Glomerular endothelial cell (primary cell): Measurements from ENCODE around the gene SRGAP2C. TPM values are rescaled to one million over a fixed set of nuclear protein-coding genes. Genes with fewer than 3 reads are reported as not detected.
"Not testable (repeated sequence)": the region's sequence is repeated elsewhere in the genome, so short reads cannot be mapped to it uniquely, and the experiment has no call there.

ENCODE experiments used
- DNase-seq: peaks from one replicate; pipeline ENCODE4 v3.0.0-alpha.2; 2011; ENCODE audit warnings: low read depth, low spot score; ENCODE audit errors: extremely low read depth
- total RNA-seq: library from RNA; depleted of rRNA; stranded (reverse); fragments of >200 nt; gene quantifications from 2 replicates; pipeline ENCODE4 v1.2.3, GENCODE V29; 2015

Gene SRGAP2C
- total RNA-seq, 1 donor from 2014 or later = 22.3 TPM

DNA sequence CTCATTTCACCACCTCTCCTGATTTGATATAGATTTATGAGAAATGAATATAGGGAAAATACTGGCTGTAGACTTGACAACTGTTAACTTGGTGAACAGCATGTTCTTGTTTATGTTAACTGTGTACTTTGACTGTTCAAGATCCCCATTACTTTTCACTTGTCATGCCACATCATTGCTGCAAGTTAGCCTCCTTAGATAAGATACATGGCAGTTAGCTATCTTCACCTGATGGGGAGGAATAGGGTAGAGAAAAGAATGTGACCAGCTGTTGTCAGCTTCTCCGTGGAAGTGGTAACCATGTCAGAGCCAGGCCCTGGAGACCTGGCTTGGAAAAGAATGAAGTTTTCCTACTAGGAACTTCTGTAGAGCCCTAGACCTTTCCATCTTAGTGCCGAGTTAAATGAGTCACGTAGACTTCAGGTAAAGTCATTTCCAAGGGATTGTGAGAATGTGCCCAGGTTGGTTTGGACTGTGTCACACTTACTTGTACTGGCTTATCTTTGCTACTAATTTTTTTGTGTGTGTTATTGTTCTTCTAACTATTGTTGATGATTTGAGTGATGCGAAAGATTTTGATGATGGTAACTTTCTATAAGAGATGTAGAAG is 41.6 kb downstream of the SRGAP2C start:
- not testable (repeated sequence) for DNase-seq

DNA sequence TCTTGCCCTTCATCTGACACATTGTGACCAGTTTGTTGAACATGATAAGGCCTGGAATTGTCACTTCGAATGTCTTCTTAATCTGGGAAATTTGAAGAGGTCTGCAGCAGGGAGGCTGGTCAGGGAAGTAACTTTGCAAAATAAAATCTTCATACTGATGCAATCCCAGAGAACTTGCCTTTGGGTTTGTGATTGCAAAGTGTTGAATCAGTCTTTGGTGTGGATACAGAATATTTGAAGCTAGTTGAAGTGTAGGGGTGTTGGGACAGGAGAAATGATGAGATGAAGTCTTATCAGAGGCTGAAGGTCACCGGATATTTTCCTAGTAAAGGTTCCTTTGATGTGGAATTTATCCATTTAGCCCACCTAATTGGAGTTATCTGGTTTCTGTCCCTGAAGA is 42.1 kb downstream of the SRGAP2C start:
- DNase-seq = not testable (repeated sequence)

DNA sequence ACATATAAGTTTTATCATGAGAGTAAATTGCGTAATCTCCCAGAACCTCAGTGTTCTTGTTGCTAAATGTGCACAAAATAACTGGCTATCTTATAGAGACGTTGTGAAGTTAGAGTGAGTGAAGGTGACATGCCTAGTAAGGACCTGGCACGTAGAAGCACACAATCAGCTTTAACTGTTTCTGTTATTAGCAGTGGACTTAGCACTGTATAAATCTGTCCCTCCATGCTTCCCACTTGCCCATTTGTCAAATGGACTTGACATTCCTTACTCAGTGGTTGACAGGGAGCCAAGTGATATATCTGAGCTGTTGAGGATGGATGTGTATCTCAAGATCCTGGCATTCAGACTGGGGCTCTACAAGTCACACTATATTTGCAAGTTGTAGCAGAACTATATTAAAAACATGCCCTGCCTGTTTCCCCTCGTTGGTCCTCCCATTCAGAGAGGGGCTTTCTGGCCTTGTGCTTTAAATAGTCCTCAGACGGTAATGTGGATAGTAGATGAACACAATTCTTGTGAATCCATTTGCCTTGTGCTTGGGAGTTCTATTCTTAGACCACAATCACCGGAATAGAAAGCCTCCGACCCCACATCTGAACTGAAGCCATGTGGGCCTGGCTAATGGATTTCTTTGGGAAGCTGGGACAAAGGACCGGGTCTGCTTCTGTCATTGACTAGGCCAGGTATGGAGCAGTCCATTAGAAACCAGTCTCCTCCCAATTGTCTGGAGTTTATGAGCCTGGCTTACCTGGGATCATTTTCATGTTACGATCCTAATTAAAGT is 43.0 kb downstream of the SRGAP2C start:
- not testable (repeated sequence) for DNase-seq

DNA sequence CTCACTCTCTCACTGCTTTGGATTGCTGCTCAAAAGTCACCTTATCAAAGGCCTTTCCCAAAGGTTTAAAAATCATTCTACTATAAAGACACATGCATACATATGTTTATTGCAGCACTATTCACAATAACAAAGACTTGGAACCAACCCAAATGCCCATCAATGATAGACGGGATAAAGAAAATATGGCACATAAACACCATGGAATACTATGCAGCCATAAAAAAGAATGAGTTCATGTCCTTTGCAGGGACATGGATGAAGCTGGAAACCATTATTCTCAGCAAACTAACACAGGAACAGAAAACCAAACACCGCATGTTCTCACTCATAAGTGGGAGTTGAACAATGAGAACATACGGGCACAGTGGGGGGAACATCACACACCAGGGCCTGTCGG is 45.9 kb downstream of the SRGAP2C start:
- not testable (repeated sequence) for DNase-seq

- DNase-seq = not testable (repeated sequence)
Measured at GRCh38 chr1:121232445-121233125, 47.8 kb downstream of the SRGAP2C start.

DNA sequence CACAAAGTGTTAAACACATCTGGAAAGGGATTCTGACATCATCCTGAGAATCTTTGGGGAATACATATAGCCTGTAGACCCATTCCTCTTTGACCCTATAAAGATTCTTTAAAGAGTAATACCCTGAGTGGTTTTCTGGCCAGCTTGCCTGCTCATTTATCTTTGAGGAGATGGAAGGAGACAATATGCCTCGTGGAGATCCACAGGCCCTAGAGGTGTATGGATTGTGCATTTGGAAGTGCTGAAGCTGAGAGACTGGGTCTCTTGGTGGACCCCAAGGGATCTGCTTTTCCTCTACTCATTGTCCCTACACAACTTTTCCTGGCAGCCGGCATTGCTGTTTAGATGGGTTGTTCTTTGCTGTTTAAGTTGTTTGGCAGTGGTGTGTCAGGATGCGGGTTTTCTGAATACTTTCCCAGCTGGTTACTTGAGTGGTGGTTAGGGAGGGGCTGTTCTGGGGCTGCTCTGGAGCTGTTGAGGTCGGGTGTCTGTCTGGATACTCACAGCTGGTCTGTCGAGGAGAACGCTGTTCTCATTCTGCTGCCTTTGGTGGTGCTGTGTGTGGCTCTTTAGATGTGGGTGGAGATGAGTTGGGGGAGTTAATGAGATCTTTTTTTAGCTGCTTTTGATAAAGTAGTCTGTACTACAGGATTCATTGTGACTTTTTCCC is 49.5 kb downstream of the SRGAP2C start:
- DNase-seq = not testable (repeated sequence)

- not testable (repeated sequence) for DNase-seq
Measured at GRCh38 chr1:121238384-121238783, 53.6 kb downstream of the SRGAP2C start.

DNA sequence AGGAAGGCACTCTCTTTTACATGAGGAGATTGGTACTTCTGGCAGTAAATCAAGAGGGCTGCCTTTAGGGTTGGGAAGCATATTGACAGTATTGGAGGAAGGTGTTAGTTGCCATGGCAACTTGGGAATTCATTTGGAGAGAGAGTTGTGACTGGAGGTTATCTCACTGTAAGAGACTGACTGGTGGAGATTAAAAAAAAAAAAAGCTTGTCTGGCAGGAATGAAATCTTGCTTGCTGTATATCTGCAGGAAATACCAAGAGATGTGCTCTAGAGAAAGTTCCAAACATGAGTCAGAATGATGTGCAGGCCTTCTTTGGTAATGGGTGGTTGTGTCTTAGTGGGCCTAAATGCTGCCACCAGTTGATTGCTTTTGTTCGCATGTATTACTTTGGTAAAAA is 59.1 kb downstream of the SRGAP2C start:
- DNase-seq = not testable (repeated sequence)

DNA sequence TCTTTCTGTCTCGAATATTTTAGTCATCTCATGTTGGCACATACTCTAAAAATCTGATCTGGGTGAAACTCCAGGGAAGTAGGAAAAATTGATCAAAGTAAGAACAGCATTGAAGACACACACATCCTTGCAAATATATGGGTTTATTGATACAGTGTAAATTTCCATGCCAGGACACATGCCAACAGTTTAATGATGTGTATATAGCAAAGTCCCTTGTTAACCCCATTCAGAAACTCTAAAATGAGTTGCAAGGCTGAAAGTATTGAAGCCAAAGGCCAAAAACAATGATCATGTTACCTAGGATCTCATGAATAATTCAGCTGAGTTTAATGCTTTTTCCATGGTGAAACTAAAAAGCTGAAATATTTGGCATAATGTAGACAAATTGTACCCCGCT is 61.6 kb downstream of the SRGAP2C start:
- not testable (repeated sequence) for DNase-seq

DNA sequence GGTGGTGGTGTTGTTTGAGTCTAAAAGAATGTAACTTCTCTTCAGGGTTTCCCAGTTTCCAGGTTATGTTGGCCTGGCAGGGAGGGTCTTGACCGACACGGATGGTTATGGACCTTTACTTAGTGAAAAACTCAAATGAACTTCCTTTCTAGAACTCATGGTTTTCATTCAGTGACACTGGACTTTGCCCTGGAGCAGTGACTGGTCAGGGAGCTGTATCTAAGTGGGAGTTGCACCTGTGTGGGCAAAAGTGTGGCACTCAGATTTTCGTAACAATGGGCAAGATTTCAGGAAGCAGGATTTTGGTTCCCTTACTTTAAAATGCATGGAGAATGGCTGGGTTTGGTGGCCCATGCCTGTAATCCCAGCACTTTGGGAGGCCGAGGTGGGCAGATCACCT is 67.9 kb downstream of the SRGAP2C start:
- not testable (repeated sequence) for DNase-seq

- DNase-seq = not testable (repeated sequence)
Measured at GRCh38 chr1:121254618-121255017, 69.8 kb downstream of the SRGAP2C start.

DNA sequence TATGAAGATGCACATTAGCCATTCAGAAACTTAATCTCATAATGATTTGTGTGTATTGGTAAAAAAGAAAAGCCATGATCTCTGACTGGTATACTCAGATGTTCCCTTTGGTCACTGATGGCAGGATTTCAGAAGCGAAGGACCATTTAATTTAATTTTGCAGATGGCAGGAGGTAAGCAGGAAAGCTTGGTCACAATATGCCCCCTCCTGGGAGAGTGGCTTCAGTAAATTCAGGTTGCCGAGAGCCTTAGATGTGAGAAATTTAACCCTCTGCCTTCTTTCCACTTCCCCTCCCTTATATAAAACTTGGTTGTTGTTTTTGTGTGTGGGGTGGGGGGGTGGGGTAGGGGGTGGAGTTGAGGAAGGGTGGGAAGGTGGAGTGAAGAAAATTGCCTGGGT is 72.9 kb downstream of the SRGAP2C start:
- DNase-seq = not testable (repeated sequence)

GRCh38 chr1:121258134-121258533 is 73.4 kb downstream of the SRGAP2C start:
- not testable (repeated sequence) for DNase-seq

DNA sequence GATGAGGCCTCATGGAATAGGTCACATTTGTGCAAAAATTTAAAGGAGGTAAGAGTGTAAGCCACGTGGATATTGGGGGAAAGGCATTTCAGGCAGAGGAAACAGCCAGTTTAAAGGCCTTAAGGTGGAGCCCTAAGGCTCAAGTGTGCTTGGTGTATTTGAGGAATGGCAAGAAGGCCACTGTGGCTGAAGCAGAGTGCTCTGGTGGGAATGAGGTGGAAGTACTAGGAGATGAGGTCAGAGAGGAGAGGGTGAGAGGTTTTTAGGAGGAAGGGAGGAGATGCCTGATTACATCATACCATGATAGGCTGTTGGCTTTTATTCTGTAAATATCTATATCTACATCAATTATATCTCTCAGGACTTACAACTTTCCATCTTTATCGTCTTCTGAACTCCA is 75.4 kb downstream of the SRGAP2C start:
- DNase-seq = not testable (repeated sequence)

DNA sequence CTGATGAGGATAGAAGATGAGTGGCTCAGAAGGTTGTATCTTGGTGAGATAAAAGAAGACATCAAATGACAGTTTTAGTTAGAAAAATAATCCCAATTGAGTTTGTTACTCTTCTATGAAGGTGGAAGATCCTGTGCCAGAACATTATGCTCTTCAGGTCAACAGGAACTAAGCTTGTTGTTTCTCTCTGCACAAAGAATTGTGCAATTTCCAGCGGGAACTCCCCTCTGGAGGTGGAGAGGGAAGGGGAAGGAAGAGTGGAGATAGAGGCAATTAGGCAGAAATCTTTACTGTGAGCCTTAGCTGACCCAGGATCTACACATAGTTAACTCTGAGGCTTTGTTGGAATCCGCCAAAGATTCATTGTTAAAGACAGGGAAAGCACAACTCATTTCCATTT is 77.4 kb downstream of the SRGAP2C start:
- DNase-seq = not testable (repeated sequence)

DNA sequence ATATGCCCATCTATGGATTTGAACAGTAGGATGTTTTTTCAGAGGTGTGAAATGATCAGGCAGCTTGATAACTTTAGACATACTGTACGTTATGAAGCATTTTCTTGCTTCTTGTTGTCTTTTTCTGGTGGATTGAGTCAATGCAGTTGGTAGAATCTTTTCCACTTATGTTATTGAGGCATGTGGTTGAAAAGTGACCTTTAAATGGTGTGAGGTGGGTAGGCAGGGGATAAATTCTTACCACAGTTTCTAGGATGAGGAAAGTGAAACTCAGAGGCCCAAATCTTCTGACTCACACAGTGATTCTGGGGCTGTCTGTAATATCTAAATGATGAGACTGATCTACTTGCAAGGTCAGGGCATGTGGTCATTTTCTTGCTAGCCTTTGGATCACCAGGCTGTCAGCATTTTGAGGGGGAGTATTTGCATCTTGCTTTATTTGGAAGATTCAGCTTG is 79.0 kb downstream of the SRGAP2C start:
- not testable (repeated sequence) for DNase-seq

- not testable (repeated sequence) for DNase-seq
Measured at GRCh38 chr1:121267072-121267471, 82.3 kb downstream of the SRGAP2C start.

DNA sequence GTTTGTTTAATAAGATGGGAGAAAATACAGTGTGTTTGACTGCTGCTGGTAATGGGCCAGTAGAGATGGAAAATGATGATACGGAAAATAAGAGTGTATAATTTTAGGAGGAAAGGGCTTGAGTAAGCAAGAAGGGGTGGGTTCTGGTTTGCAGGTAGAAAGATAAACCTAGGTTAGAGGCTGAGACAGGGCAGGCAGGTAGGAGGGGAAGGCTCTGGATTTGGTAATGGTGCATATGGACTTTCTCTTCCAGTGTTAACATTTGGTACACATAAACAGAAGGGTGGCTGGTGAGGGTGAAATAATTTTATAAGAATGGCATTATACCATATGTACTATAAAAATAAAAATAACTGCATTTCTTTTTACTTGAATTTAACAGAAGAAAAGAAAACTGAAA is 84.5 kb downstream of the SRGAP2C start:
- not testable (repeated sequence) for DNase-seq

- DNase-seq = not testable (repeated sequence)
Measured at GRCh38 chr1:121269973-121270372, 85.2 kb downstream of the SRGAP2C start.

- DNase-seq = not testable (repeated sequence)
Measured at GRCh38 chr1:121271143-121271715, 86.5 kb downstream of the SRGAP2C start.
